NCI-H2081 (cell line): Measurements from ENCODE around the gene FRMD6.
A peak's percentile ranks its signal among the peaks of the same experiment; 100 is the strongest.
"Not testable (repeated sequence)": the region's sequence is repeated elsewhere in the genome, so short reads cannot be mapped to it uniquely, and the experiment has no call there.

Source experiments
- DNase-seq, 2 experiments: peaks; one replicate each; lab custom pipeline; 2025; lab: John Stamatoyannopoulos, UW

Gene FRMD6

DNA sequence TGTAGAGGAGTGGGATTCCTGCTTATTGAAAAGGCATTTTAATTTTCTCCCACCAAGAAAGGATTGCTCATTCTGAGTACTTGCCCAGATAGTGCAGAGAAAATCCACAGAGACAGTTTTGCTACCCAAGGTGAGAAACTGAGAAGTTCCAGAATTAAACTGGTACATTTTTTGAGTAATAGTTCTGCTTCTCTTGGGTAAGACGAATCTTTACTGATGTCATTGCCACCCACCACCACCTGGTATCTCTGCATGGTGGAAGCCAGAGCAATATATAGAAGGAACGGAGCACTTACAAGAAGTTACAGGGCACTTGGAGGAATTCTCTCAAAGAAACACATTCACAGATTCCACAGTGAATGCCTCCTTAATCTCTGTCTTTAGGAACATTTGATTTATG is 20.7 kb upstream of the FRMD6 start:
- DNase-seq: no peak

DNA sequence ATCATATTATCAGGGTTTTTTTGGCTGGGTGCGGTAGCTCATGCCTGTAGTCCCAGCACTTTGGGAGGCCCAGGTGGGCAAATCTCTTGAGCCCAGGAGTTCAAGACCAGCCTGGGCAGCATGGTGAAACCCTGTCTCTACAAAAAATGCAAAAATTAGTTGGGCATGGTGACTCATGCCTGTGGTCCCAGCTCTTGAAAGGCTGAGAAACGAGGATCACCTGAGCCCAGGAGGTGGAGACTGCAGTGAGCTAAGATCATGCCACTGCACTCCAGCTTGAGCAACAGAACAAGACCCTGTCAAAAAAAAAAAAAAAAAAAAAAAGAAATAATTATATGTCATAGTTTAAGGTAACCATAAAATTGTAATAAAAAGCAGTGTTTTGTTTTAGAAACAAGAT is 18.4 kb upstream of the FRMD6 start:
- DNase-seq: not testable (repeated sequence)

DNA sequence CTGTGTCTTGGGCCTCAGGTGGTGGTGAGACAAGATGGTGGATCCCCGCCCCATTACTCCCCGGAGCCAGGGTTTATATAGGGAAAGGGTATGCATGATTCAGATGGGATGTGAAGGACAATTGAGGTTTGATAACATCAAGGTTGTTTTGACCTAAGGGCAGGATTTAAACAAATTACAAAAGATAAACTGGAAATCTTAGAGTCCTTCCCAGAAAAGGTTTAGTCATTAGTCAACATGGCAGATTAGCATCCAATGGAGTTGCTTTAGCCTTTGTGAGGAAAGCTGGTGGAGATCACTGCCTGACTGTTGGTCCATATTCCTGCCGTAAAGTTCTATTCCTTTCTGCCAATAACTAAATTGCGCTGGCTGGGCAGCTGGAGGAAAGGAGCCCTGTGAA is 15.6 kb upstream of the FRMD6 start:
- no peak for DNase-seq

DNA sequence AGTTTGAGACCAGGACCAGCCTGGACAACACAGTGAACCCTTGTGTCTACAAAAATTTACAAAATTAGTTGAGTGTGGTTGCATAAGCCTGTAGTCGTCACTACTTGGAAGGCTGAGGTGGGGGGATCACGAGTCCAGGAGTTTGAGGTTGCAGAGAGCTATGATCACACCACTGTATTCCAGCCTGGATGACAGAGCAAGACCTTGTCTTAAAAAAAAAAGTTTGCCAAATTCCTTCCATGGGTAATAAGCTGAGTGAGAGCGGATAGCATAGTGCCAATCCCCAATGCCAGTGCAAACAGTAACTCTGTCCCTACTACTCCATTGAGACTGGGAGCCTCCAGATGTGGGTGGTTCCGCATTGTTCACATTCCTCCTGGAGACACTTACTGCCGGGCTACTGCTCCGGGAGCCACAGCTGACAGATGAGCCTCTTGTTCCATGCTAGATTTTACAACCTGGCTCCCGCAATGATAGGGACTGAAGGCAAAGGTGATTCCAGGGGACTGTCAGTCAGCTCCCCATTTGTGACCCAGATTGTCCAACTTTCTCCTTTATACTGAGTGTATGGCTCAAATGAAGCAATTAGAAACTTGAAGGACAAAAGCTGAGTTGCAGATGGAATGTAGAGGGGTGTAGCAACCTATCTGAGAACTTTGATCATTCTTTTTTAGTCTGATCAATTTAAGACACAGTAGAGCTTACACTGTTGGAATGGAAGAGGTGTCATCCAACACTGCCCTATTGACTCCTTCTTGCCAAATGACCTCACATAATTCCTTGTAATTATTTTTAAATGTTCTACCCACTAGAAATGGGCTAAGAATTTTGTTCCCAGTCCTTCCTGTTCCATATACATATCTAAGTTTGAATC is 13.4 kb upstream of the FRMD6 start:
- no peak for DNase-seq

DNA sequence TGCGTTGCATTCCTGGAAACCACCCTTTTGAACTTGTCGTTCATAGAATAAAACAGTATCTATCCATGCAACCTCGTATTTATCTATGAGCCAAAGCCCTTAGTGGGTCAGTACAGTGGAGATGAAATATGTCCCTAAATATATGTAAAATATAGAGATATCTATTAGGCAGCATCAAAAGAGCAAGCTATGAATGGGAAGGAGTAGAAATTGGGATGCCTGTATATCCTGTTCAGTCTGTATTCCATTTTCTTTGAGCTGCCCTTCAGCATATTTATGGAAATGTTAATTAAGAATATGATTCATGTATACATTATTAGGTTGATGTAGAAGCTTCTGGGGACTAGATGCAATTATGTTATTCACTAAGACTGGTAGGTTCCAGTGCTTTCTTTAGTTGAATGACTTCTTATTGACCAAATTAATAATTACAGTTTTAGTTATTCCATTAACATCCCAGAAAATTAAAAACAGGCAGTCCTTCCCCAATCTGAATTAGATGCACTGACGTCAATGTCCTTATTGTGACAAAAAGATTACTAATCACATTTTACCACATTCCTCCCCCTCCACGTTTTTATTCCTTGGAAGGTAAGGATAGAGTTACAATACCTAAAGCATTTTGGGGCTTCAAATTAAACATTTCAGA is 11.9 kb upstream of the FRMD6 start:
- DNase-seq: no peak

DNA sequence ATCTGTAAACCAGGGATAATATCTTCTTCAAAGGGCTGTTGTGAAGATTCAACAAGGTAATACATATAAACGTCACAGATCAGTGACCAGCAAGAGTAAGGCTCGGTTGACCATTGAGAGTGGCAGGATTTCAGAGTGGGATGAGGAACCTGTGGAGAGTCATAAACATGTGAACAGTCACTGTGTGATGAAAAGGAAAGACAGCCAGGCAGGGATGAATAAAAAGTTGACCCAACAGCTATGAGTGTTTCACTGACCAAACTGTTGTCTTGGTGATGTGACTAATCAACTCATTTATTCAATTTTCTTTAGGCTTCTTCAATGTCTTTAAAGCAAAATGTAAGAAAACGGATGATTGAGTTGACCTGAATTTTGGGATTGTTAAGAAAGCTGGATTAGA is 8.6 kb upstream of the FRMD6 start:
- no peak for DNase-seq

DNA sequence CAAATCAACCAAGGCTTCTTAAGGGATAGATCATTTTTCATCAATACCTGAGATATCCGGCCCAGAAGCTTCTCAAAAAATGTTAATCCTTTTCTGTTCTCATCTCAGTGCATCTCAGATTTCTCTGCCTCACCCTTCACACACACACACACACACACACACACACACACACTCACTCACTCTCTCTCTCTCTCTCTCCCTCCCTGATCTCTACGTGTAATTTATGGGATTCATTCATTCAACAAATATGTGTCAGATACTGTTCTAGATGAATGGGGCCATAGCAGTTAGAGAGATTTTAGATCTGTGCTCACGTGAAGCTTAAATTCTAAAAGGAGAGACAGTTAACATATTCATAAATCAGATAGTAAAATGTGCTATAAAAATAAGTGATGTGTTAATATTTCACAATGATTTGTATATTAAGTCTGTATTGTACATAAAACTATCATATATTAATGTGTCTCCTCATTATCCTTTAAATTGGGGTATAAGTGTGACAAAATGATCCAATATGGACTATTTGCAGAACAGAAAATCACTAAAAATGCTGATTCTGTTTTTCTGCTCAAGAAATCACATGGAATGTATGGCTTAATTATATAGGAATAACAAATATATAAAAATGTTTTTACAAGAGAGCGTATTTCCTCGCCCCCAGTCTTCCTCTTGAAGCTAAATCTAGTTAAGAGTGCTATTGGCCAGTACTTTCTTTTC is 7.3 kb upstream of the FRMD6 start:
- DNase-seq: no peak

DNA sequence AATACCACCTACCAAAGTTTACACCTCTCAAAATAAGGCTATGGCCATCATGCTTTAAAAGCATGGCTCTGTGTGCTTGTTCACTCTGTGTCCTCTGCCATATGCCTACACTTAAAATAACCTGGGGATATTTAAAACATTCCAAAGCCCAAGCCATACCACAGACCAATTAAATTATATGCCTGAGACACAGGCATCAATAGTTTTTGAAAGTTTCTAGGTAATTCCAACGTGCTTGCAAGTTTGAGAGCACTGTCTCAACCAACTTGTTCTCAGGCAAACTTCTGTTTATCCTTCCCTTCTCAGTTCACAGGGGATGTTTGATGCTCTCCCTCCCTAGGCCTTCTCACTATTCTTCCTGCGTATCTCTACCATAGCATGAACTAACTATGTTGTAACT is 3.4 kb upstream of the FRMD6 start:
- DNase-seq: no peak

DNA sequence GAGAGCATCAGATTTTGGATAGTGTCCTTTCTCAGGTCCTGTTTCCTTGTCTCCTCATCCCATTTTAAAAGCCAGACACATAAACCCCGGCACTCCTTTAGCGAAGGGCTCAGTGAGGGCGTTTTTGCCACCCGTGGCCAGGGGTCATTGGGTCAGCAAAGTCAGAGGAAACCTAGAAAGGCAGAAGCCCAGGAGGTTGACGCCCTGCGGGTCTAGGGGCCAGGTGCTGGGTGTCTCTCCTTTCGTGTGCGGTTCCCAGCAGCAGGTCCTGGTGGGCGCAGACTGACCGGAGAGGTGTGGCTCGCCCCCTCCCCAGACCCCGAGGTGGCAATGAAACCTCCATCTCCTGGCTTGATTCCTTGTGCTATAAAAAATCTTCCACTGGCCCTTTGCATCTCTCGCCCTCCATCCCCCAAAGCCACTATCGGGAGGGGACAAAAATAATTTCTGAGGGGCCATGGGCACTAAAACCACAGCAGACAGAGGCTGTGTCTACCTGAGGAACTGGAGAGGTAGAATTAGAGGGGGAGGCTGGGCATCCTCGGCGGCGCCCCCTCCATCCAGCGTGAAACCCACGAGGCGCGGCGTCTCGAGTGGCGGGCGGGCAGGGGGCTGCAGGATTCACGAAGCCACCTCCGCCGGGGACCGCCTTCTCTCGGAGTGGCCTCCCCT is 858 bp upstream of the FRMD6 start:
- DNase-seq: no peak

DNA sequence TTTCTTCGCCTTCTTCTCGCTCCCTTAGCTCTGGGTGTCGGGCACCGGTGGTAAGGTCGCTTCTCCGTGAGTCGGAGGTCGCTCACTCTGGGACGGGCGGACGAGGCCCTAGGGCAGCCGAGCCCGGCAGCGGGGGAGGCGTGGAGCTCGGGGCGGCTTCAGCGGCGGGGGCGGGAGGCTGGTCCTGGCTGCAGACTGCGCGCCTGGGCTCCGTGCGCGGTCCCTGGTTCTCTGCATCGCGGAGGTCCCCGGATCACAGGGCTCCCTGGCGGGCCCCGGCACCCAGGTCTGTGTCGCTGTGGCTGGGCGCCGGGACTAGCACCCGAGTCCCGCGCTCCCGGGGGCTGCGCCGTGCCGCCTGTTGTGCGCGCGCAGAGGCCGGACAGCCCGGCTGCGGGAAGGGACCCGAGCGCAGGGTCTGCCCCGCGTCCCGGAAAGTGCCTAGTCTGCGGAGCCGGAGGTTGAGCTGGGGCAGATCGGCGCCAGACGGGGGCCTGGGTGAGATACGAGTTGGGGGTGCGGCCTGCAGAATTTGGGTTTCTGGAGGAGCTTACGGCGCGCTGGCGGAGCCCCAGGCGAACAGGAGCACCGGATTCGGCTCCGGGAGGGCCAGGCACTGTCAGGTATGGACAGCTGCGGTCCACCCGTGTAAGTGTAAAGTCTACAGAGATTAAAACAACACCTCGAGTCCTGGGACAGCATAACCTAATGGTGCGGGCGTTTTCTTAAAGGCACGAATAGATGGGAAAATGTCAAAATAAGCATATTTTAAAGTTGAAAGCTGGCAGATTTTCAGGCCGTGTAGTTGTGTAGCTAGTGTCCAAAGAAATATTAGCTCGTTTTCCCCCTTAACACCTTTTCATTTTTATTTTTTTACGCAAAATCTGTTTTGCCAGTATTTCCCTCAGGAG is 713 bp downstream of the FRMD6 start:
- DNase-seq: peak in 1 of 2 experiments; percentile 40

DNA sequence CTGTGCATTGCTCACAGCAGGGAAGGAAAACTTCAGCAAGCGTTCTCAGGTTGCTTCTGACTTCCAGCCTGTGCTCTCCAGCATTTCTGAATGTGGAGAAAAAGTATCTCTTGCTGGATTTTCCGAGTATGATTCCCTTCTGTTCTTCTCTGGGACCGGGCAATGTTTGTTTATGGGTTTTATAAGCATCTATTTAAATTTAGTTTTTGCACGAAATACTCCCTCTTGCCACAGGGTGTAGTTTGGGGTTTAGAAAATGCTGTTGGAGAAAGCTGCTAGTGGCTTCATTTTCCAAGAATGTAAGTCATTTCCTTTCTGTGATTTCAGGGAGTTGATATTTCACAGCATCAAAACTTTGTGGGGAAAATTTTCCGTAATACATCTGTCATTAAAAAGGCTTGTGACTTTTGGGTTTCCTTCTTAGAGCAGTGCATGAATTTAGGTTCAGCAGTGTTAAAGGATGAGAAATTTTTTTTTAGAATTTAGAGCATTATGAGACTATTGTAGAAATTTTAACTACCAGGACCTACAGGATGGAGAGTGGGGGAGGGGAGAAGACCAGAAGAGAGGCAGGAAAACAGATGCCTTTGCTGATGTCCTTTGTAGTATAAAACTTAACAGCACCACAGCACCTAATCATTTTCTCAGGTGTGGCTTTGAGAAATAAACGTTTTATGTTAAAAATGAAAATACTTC is 1.5 kb downstream of the FRMD6 start:
- peak in 1 of 2 experiments; percentile 5 for DNase-seq

DNA sequence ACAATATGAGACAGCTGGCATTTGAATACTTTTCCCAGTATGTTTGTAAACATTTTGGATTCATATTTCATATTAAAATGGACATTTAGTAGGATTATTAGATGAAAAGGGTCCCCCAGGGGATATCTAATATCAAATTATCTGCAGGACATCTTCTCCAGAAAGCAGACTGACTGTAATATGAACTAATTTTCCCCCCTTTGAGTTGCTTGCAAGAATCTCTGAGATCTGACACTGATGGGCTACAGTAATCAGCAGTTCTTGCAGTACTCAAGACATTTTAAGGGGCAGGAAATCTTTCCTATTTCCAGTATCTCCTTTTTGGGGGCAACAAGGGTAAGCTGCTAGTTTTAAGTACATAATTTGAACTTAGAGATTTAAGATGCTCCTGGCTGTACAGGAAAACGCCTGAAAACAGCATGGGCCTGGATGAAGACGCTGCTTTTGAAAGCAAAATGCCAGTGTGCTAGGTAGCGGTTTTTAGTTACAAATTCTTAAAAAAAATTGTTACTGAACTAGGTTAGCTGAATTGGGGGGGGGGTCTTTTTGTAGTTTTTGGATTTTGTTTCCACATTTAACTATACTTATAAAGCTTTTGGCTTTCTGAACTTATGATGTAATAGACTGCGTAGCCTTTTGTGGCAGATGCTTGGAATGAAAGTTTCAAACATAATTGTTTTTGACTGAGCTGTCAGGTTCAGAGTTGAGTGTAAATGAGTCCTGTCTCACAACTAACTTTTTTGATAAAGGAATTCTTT is 2.2 kb downstream of the FRMD6 start:
- no peak for DNase-seq

DNA sequence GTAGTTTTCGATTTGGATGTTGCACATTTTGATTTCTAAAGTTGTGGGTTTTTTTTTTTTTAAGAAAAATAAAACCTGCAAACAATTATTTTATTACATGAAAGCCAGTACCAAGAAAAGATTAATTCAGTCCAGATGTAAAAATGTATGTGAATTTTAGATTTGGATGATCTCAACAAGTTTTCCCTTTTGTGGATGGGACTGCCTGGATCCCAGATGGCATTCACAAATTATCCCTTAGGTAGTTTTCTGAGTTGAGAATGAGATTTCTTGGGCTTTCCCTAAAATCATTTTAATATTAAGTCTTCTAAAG is 2.8 kb downstream of the FRMD6 start:
- no peak for DNase-seq

DNA sequence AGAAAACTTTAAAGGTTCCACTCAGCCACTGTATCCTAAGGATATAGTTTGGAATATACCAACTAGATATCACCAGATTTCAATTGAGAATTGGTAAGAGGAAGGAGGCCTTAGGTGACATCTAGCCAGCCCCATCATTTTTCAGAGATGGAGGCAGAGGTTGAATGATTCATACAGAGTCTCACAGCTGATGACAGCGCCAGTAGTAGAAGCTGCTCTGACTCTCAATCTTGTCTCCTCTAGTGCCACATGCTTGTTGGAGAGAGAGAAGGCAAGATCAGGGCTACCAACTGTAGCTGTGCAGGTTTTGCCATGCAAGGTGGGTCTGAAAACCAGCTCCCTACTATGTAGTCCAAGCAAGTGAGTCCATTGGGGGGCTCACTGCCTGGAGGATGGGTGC is 6.1 kb downstream of the FRMD6 start:
- no peak for DNase-seq

DNA sequence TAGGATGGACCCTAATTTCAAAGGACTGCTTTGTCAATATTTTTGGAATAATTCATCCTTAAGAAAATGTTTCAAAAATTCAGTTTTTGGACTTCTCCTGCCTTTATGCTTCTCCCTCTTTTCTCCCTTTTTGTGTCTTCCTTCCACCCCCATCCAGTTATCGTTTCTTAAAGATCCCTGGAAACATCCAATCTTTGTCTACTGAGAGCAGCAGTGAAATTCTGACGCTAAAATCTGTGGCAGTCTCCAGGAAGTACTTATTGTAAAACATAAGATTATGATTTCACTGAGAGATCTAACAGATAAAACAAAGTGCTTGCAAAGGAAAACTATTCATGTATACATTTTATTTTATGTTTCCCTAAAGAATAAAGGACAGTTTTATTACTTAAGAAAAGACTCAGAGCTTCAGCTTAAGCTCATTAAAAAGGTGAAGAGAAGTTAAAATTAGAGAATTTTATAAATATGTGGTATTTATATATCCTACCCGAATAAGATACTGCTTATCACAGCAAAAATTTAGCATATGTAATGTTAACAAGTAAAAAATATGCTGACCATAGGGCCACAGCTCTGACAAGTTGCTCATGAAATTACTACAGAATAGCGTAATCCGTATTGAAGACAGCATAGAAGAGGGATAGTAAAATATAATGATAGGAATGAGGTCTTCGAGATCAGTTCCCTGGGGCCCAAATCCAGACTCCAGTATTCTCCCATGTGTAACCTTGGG is 6.9 kb downstream of the FRMD6 start:
- DNase-seq: no peak

DNA sequence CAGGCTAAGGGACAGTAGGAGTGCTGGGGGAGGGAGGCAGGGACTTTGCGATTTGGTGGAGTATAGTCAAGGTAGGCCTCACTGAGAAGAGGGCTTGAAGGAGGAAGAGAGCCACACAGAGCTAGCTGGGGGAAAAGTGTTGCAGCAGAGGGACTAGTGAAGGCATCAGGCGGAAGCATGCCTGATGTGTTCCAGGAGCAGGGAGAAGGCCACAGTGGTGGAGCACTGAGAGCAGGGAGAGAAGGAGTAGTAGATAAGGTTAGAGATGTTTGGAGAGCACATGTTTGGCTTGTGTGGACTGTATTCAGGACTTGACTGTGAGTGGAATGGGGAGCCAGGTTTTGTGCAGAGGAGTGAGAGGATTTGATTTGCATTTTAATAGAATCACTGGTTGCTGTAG is 9.0 kb downstream of the FRMD6 start:
- no peak for DNase-seq

DNA sequence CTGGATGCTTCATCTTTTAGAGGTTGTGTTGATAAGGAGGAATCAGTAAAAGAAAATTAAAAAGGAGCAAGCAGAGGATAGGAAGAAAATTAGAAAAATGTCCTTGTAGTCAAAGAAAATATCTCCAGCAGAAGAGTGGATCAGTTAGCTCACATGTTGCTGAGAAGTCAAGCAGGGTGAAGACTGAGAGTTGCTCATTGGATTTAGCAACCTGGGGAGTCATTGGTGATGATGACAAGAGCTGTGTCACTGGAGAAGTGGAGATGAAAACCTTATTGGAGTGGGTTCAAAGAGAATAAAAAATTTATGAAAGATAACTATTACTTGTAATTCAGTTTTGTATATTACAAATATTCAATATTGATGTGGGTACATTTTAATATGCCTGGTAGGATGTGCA is 9.8 kb downstream of the FRMD6 start:
- no peak for DNase-seq

DNA sequence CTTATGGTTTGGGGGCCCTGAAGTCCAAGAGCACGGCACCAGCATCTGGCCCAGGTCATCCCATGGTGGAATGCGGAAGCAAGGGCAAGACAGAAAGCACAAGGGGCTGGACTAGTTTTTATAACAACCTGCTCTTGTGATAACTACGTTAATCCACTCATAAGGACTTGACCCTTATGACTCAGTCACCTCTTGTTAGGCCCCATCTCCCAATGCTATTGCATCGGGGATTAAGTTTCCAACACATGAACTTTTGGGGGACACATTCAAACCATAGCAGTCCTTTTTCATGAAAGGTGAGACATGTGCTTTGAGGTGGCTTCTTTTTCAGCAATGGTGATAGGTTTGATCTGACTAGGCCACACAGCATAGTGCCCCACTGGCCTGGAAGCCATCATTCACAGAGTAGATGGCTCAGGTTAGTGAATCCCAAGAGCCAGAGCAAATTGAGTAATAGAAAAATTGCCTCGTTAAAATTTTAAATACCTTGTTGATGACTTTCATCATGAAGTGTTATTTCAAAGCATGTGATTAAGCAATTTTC is 12.1 kb downstream of the FRMD6 start:
- DNase-seq: no peak

DNA sequence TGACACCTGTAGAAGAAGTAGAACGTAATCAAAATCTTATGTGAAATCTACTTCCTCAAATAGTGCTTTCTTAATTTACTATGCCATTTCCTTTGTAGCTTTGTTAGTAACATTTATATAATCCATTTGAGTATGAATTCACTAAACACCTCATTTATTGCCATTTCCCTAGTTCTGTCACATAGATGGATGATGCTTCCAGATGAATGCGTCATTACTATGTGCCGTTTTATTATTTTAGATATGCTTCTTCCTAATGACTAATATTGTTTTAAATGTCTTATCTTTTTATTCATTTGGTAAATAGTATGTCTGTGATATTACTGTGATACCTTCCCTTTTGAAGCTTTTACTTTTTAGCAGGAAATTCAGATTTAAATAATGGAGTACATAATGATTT is 14.4 kb downstream of the FRMD6 start:
- DNase-seq: no peak
